Activated T-cell treated with anti-CD3 and anti-CD28 coated beads for 1 hour (primary cell): ENCODE data around the gene CD7.

Experiments
- DNase-seq: peaks from one replicate; pipeline ENCODE4 v3.0.0-alpha.2; 2020; ENCODE audit warnings: low read depth

Gene CD7

DNA sequence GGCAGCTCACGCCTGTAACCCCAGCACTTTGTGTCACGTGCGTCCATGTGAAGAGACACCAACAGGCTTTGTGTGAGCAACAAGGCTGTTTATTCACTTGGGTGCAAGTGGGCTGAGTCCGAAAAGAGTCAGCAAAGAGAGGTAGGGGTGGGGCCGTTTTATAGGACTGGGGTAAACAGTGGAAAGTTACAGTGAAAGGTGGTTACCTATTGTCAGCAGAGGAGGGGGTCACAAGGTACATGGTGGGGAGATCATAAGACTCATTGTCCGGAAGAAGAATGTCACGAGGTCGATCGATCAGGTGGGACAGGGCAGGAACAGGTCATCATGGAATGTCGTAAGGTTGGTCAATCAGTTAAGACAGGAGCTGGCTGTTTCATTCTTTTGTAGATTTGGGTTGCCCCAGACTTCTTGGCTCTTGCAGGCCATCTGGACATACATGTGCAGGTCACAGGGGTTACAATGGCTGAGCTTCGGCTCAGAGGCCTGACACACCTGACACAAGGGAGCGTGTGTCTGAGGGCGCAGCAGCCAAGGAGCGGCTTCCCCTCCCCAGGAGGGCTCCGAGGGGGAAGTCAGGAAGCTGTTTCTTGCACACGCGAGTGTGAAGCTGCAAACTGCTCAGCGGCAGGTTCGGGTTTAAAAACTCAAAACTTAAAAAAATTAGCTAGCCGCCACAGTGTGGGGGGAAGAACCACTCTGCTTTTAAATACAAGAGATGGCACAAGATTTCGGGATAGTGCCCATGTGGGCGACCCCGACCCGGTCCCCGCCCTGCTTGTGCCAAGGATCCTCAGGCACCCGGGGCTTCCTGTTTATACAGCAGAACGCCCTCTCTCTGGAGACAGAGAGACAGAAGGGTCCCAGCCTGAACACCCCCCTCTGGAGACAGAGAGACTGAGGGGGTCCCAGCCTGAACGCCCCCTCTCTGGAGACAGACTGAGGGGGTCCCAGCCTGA lies 29.2 kb upstream of the CD7 start:
- no peak for DNase-seq

DNA sequence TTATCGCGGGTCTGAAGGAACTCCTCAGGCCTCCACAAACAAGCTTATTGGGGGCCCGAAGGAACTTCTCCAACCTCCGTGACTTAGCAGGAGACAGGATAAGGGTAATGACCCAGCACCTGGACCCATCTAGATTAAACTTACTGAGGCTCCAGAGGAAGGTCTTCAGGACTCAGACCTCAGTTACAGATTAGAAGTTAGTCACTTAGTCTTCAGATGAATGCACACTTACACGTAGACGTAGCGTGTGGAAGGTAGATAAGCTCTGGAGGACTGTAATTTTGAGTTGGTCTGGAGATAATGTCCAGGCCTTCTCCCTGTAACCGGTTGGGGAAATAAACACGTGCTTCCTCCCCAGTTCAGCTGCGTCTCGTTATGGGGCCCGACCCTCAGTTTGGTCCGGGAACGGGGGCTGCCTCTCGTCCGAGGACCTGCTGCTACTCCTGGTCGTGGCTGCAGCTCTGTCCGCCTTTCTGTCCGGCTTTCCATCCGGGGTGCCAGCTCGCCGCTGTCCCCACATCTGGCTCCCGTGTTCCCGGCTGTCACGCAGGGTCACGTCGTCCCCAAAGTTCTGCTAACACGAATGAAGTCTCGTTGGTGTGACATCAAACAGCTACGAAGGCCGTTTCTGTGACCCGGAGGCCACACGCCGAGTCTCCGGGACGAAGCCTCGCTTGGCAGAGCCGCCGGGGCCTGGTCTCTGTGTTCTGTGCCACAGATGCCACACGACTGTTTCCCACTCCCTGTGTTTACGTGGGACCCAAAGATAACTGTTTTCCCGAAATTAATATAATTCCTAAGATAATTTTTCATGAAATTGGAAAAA lies 28.0 kb upstream of the CD7 start:
- DNase-seq = no peak

DNA sequence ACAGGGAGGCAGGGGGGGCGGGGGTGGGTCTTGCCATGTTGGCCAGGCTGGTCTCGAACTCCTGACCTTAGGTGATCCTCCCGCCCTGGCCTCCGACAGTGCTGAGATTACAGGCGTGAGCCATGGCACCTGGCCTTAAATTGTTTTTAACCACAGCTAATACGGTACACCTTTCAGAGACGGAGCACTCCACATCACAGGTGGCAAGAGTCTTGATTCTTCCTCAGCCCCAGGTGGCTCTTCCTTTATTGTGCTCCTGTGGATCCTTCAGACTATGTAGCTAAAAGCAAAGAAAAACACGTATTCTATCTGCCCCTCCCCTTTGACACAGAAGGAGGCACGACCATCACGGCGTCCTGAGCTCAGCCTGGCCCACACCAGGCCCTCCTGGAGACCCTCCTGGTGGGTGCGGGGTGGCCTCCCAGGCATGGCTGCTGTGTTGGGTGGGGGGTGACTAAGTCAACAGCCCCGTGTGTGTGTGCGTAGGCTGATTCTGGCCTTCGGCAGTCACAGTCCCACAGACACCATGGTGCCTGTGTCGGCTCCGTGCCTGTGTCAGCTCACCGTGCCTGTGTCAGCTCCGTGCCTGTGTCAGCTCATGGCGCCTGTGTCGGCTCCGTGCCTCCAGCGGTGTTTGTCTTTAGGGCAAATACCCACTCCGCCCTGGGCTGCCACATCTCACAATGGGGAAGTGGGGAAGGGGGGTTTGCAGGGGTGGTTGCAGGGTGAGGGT lies 26.9 kb upstream of the CD7 start:
- no peak for DNase-seq

DNA sequence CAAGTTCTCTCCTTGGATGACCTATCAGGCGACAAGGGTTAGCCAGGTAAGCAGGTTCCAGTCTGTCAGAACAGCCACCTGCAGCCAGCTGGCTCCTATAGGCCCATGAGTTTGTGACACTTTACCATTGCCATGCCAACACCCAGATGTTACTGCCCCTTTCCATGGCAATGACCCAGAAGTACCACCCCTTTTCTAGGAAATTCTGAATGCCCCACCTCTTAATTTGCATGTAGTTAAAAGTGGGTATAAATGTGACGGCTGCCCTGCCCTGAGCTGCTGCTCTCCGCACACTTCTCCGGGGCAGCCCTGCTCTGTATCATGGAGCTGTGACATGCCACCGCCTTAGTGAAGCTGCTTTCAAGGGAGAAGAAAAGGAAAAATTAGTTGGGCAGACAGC lies 26.2 kb upstream of the CD7 start:
- DNase-seq = no peak

DNA sequence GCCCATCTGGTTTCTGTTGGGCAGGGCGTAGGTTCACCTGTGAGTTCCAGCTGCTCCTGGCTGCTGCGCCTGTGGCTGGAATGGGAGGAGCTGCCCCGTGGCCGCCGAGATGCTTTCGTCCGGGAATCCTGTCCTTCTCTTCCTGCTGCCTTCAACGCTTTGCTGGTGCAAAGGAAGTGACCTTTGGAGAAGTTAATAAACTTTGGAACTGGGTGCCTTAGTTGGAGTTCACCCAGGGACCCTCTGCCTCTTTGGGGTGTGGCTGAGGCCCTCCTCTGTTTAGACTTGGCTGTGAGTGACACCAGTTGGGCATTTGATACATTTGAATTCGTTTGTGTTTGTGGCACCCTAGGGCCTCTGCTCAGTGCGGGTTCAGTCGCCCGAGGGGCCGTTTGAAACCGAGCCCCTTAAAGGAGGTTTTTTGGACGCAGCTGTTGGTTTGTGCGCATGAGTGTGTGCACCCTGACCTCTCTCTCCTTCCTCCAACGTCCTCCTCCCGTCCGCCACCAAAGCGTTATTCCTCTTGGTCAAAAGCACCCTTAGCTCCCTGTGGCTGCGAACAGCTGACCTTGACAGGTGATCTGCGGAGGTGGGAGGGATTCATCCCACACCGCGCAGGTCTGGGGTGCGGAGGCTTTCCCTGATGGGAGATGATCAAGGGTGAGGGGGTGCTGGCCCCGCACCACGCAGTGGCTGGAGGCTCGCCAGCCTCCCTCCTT lies 25.1 kb upstream of the CD7 start:
- no peak for DNase-seq

DNA sequence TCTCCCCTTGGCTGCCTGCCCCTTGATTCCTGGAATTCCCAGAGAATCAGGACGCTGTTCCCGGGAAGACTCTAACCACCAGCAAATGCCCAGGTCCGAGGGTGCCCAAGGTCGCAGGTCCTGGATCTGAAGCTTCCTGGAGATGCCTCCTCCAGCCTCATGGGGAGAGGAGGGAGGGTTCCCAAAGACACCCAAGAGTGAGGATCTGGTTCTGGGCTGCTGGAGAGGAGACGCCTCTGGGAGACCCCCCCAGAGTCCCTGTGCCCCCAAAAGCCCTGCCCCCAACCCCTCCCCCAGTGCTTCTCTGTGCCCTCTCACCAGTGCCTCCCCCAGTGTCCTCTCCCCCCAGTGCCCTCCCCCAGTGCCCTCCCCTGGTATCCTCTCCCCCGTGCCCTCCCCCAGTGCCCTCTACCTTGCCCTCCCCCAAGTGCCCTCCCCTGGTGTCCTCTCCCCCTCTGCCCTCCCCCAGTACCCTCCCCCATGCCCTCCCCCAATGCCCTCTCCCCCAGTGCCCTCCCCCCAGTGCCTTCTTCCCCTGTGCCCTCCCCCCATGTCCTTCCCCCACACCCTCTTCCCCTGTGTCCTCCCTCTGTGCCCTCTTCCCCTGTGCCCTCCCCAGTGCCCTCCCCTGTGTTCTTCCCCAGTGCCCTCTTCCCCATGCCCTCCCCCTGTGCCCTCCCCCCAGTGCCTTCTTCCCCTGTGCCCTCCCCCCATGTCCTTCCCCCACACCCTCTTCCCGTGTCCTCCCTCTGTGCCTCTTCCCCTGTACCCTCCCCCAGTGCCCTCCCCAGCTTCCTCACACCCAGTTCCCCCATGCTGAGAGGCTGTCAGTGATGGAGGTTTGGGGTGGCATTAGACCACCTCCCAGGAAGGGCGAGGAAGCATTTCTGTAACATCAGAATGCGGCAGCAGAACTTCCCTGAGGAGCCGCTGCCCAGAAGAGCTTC lies 22.5 kb upstream of the CD7 start:
- no peak for DNase-seq

DNA sequence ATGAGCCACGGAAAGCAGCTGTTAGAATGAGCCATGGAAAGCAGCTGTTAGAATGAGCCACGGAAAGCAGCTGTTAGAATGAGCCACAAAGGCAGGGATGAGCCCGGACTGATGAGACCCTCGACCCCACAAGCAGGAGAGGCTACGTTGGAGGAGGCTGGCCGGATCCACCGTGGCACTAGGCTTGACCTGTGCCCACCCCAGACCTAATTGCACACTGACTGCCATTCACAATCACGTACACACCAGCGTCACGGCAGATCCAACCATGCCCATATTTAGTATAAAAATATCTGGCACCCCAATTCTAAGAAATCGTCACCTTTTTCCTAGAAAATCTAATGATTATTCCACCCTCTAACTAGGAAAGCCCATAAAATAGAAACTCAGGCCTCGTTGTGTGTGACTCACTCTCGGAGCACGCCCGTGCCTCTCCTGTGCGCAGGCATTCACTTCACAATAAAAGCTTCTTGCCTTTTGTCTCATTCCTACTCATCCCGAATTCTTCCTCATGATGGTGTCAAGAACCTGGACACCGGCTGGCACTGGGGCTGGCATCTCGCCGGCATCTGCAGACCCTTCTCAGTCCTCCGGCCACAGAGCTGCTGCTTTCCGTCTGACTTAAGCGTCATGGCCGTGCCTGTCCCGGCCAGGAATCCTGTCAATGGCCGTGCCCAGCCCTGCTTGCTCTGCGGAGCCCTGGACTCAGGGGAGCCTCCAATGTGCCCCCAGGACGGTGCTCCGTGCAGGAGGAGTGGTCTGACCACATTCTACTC lies 21.6 kb upstream of the CD7 start:
- no peak for DNase-seq

DNA sequence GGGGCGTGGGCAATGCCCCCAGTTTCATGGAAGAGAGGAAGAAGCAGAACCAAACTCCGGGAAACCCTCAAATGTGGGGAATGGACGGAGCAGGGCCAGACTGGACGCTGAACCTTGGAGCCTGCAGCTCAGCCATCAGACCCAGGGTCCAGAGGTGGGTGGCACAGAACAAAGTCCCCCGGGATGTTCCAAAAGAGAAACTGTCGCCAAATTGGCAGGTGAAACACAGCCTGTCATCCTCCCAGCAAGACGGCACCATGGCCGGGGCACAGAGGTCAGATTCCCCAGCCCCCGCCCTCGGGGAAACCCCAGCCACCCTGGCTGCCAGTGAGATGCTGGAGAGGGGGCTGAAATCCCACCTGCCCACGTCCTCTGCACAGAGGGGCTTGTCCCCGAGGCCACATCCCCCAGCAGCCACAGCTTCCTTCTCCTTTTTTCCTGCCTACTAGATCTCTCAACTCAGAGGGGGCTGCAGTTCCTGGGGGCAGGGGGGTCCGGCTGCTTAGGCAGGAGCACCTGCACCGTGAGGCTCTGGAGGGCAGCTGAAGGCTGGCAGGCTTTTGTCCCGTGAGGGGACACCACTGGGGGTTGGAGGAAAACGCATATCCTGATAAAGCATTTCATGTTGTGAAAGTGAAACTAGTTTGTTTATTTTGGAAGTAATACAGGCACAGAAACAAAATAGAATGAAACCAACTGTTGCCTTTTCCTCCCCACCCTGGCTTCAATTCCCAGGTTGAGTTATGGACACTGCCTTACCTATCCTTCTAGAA lies 17.4 kb upstream of the CD7 start:
- no peak for DNase-seq

DNA sequence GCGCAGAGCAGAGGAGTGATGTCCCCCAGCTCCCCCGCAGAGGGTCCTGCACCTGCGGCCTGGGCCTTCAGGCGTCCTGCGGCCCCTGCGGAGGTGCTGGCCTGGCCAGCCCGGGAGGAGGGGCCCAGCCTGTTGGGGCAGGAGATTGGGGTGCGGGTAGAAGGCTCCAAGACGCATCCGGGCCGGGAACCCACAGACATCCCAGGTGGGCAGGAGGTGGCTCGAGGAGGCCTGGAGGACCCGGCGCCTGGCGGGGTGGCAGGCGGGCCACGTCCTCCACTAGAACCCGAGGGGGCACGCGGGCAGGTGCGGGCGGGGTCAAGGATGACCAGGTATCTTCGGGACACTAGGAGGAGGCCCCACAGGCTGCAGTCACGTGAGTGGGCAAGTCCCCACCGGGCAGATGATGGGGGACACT lies 16.8 kb upstream of the CD7 start:
- no peak for DNase-seq

DNA sequence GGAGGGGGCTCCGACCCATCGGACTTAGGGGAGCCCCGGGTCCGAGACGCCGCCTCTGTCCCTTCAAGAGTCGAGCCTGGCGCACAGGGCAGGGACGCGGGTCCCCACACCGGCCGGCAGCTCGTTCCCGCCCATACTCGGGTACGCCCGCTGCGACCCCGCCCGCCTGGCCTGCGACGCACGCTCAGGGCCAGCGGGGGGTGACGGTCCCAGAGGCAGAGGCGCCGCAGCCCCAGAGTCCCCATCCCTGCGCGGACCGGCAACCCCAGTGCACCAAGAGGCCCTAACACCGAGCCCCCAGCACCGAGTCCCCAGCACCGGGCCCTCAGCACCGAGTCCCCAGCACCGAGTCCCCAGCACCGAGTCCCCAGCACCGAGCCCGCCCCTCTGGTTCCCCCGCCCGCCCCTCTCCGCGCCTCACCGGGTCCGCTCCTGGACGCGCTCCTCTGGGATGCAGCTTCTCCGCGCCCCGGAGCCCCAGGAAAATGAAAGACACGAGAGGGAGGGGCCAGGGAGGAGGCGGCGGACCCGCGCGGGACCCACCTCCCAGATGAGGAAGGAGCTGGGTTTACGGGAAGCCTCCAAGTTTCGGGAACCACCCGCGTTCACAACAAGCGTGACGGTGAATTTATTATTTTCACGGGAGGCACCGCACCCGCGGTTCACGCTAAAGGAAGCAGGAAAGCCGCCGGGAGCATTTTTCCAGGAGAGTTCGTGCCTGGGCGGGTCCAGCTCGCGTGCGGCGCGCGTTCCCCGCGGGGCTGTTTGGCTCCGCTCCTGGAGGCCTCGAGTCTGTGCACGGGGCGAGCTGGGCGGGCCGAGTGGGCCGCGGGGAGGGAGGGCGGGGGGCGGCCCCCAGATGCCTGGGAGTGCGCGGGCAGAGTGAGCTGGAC lies 16.1 kb upstream of the CD7 start, which contains the start of gene SECTM1:
SECTM1 (minus strand) TSS at position 488 of the 893 bp plus-strand sequence. CDS start 6,526 bp downstream, outside the sequence.
- no peak for DNase-seq

DNA sequence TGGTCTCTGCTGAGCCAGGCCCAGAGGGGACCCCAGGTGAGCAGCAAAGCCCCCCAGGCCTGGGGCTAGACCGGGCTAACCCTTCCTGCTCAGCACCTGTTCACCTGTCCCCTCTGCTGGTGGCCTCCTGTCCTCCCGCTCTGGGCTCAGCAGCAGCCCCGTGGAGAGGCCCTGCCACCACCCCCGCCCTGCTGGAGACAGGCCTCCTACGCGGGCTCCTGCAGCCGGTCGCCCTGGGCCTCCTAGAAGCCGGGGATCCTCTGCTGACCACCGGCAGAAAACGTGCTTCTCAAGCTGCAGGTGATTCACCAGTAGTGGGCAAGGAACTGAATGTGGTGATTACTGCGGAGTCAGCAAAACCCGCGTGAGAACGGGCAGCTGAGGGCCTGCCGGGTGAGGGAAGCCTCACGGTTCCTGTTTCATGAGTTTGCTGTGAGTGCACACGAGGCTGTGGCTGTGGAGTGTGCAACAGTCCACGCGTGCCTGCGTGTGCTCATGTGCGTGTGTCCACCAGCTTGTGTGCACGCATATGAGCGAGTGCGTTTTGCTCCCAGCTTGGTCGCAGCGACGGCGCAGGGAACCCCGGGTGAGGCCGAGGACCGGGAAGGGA lies 15.4 kb upstream of the CD7 start:
- DNase-seq = no peak

DNA sequence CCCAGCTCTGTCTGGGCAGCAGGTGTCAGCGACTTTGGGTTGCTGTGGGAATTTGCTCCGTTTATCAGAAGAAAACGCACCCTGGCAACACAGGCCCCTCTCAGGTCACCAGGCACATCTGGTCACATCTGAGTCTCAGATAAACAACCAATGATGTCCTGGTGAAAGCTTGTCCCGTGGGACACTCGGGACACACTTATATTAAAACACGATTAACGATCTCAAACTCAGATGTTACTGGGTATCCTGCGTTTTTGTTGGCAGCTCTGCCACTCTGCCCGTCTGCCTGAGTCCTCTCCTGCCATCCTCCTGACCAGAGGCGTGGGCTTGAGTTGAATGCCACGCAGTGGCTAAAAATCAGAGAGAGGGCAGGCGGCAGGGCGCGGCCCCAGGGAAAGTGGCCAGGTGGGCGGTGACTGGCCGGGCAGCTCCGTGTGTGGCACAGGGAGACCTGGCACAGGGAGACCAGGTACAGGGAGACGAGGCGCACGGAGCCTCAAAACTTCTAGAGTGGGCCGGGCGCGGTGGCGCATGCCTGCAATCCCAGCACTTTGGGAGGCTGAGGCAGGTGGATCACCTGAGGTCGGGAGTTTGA lies 14.0 kb upstream of the CD7 start:
- no peak for DNase-seq

DNA sequence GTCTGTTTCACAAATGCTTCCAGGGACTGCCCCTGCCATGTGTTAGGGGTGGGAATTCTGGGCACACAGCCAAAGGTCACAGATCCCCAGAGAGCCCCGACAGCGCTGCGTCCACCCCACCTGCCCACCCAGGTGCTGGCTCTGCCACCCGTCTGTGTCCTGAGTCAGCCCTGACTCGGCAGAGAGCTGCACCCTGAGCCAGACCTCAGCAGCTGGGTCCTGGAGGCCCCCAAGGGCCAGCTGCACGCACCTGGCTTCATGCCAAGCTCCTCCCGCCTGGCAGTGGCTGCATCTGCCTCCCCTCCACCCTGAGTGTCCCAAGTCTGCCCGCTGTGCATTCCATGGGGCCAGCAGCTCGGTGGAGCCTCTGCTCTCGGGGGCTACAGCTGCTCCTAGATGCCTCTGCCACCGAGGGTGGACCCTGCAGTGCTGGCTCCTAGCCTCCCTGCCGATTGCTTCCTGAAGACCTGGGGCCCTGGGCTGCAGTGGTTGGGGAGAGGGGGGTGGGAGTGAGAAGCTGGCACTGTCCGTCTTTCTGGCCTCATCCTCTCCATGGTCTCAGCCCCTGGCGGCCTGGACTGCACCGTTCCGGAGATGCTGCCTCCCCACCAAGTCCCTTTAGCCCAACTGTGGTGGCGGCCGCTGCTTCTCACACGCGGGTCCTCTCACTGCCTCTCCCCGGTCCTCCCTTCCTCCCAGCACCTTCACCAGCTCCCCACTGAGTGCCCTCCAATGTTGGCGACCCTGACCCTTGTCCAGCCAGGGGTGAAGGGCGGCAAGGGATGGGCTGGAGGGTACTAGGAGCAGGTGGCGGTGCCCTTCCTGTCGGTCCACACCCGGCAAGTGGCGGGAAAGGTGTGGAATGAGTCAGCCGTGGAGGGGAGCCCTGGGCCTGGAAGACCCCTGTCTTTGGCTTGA lies 13.2 kb upstream of the CD7 start:
- no peak for DNase-seq

DNA sequence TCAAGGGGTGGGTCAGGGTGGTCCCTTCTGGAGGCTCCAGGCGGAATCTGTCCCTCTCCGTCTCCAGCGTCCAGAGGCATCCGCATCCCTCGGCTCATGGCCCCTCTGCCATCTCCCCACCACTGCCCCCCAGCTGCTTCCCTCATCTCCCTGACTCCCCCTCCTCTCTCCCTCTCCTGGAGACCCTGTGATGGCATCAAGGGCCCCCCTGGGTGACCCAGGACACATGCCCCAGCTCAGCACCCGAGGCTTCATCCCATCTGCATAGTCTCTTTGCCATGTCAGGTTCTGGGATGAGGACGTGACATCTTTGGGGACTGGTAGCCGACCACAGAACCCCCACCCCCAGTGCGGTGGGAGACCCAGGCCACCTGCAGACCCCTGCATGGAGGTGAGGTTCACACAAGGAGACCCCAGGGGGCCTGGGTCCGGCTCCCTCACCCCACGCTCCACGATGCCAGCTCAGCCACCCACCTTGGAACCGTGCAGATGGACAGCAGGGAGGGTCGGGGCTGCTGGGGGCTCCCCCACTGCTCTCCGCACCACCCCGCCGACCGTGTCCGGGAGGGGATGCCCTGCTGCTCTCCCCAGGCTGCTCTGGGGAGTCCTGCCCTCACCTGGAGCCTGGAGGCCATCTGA lies 12.4 kb upstream of the CD7 start:
- no peak for DNase-seq

DNA sequence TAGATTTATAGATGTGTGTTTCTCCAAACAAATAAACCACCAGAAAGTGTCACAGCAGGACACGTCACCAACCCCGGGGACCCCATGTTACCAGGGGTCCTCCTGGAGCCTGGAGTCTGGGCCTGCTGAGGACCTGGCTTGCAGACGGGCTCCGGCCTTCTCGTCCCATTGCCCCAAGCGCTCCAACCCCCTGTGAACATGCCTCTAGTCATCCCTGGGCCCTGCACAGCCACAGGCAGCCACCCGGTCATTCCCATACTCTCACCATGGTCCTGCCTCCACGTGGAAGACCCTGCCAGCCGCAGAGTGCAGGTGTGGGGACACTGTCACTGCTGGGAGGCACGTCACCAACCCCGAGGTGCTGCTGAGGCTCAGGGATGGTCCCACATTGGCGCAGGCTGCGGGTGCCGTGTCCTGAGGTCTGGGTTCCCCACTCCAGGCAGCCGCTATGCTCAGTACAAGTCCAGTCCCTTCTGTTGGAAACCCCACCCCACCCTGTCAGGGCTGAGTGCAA lies 11.6 kb upstream of the CD7 start:
- DNase-seq = no peak
